Stimulated activated CD8-positive, alpha-beta memory T cell treated with anti-CD3 and anti-CD28 coated beads, Interleukin-7, amount 100 ng/mL, for 4 hours (primary cell): ENCODE results near the gene SDK2.
"Not testable (repeated sequence)": the region's sequence is repeated elsewhere in the genome, so short reads cannot be mapped to it uniquely, and the experiment has no call there.

Source experiments
- DNase-seq, 2 donors: peaks; one replicate each; pipeline ENCODE4 v3.0.0-alpha.2; 2020; ENCODE audit warnings: low read depth in 2 of 2

SDK2 gene

GRCh38 chr17:73453494-73453893, 190.8 kb downstream of the SDK2 start:
- not testable (repeated sequence) for DNase-seq

- no peak for DNase-seq
Observed at GRCh38 chr17:73453090-73453489, 191.2 kb downstream of the SDK2 start.

- DNase-seq = no peak
Observed at GRCh38 chr17:73452009-73452408, 192.2 kb downstream of the SDK2 start.

- DNase-seq = no peak
Observed at GRCh38 chr17:73447319-73447718, 196.9 kb downstream of the SDK2 start.

GRCh38 chr17:73446617-73447016, 197.6 kb downstream of the SDK2 start:
- no peak for DNase-seq

- DNase-seq = no peak
Observed at GRCh38 chr17:73445466-73445865, 198.8 kb downstream of the SDK2 start.

GRCh38 chr17:73444021-73444420, 200.2 kb downstream of the SDK2 start:
- no peak for DNase-seq

- no peak for DNase-seq
Observed at GRCh38 chr17:73439597-73439996, 204.6 kb downstream of the SDK2 start.

- DNase-seq = no peak
Observed at GRCh38 chr17:73437826-73438225, 206.4 kb downstream of the SDK2 start.

GRCh38 chr17:73436954-73437353, 207.3 kb downstream of the SDK2 start:
- DNase-seq = no peak

GRCh38 chr17:73435412-73435811, 208.8 kb downstream of the SDK2 start:
- no peak for DNase-seq

- no peak for DNase-seq
Observed at GRCh38 chr17:73434154-73434553, 210.1 kb downstream of the SDK2 start.

- no peak for DNase-seq
Observed at GRCh38 chr17:73433501-73433900, 210.7 kb downstream of the SDK2 start.

- no peak for DNase-seq
Observed at GRCh38 chr17:73432624-73433190, 211.5 kb downstream of the SDK2 start.

GRCh38 chr17:73431401-73432205, 212.6 kb downstream of the SDK2 start:
- DNase-seq = peak in 1 of 2 donors; percentile 8

- no peak for DNase-seq
Observed at GRCh38 chr17:73430848-73431247, 213.4 kb downstream of the SDK2 start.

GRCh38 chr17:73430165-73430680, 214.0 kb downstream of the SDK2 start:
- no peak for DNase-seq

- DNase-seq = peak; percentile 72 to 74
Observed at GRCh38 chr17:73429440-73430164, 214.6 kb downstream of the SDK2 start.

- no peak for DNase-seq
Observed at GRCh38 chr17:73427198-73427597, 217.0 kb downstream of the SDK2 start.

- DNase-seq = no peak
Observed at GRCh38 chr17:73424571-73424970, 219.7 kb downstream of the SDK2 start.

- DNase-seq = no peak
Observed at GRCh38 chr17:73423806-73424205, 220.4 kb downstream of the SDK2 start.

- DNase-seq = no peak
Observed at GRCh38 chr17:73423159-73423715, 221.0 kb downstream of the SDK2 start.
